Measurements from ENCODE around the gene PGM1. TPM values are rescaled to one million over a fixed set of nuclear protein-coding genes. Genes with fewer than 3 reads are reported as not detected.

PGM1 gene
- total and polyA plus RNA-seq, 2 donors (not counting 3 experiments of a cell fraction or from before 2014, with no cell fraction given): 9.3 to 21.0 TPM

GRCh38 chr1:63679589-63679988 is 86.4 kb downstream of the PGM1 start:
- Histone ChIP-seq H4K20me1 (replicated peaks; ENCODE audit: control insufficient read depth, extremely low read depth, insufficient read depth, low read length) (no peaks in the 10 kb centered on the region), H3K36me3 (ENCODE audit: control insufficient read depth in 2 of 2, extremely low read depth in 1 of 2, insufficient read depth in 2 of 2, low read length in 2 of 2) (no peaks in the 10 kb centered on the region), H3K27me3 (ENCODE audit: control insufficient read depth in 2 of 2, insufficient read depth in 2 of 2, low read length in 2 of 2) (peaks cover 0 to 6% of the 10 kb centered on the region in 2 experiments), H3K9me3 (replicated peaks; ENCODE audit: control insufficient read depth, insufficient read depth, low read length) (no peaks in the 10 kb centered on the region), H3K9me1 (replicated peaks; ENCODE audit: control insufficient read depth, extremely low read depth, insufficient read depth, low read length) (no peaks in the 10 kb centered on the region), H3K79me2 (ENCODE audit: control insufficient read depth, insufficient read depth, low read length) (no peaks in the 10 kb centered on the region), H3K4me1 (ENCODE audit: control insufficient read depth, extremely low read depth, insufficient read depth, low read length) (no peaks in the 10 kb centered on the region), H3K4me2 (ENCODE audit: insufficient read depth, low read length) (no peak overlapping the region), H3K27ac (ENCODE audit: insufficient read depth, low read depth, low read length) (no peak overlapping the region), H2AFZ (ENCODE audit: low read depth, low read length) (no peak overlapping the region), H3K4me3 (replicated peaks in 1 of 3; ENCODE audit: insufficient read depth in 1 of 3, low read depth in 1 of 3, low read length in 3 of 3) (no peak overlapping the region), H3K9ac (replicated peaks; ENCODE audit: extremely low read depth, insufficient read depth, low read length) (no peak overlapping the region)
- DNase-seq (ENCODE audit: low read depth, low spot score): no peak
- POLR2A ChIA-PET: no interaction called here
- intact Hi-C loops (cut with micrococcal nuclease): no loop called here
- no TSS peak for BruUV-seq (replicated peaks)
- CTCF ChIA-PET: interaction anchor here (1.1 to 1.2 kb wide), 2 partner anchors 13 to 564 kb away, joined by 3 read pairs; no protein-coding TSS in a partner anchor
- dilution Hi-C loops (cut with MboI; ENCODE audit: extremely low pct_ligation_motif_present, low sequenced_read_pairs): loop anchor here (25.0 kb wide), 1 partner anchor 458 kb away; no protein-coding TSS in a partner anchor
- FAIRE-seq: no peak
- no peak for TF ChIP-seq EZH2 (IDR thresholded peaks at IDR 0.05; ENCODE audit: borderline replicate concordance, low read depth, low read length, severe bottlenecking)
- no peak for TF ChIP-seq FOS (IDR thresholded peaks at IDR 0.05; ENCODE audit: borderline replicate concordance, insufficient read depth, low read length)
- TF ChIP-seq, protein P1, sequence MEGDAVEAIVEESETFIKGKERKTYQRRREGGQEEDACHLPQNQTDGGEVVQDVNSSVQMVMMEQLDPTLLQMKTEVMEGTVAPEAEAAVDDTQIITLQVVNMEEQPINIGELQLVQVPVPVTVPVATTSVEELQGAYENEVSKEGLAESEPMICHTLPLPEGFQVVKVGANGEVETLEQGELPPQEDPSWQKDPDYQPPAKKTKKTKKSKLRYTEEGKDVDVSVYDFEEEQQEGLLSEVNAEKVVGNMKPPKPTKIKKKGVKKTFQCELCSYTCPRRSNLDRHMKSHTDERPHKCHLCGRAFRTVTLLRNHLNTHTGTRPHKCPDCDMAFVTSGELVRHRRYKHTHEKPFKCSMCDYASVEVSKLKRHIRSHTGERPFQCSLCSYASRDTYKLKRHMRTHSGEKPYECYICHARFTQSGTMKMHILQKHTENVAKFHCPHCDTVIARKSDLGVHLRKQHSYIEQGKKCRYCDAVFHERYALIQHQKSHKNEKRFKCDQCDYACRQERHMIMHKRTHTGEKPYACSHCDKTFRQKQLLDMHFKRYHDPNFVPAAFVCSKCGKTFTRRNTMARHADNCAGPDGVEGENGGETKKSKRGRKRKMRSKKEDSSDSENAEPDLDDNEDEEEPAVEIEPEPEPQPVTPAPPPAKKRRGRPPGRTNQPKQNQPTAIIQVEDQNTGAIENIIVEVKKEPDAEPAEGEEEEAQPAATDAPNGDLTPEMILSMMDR (IDR thresholded peaks at IDR 0.05; ENCODE audit: extremely low read depth in 1 of 2, insufficient read depth in 1 of 2, low read depth in 1 of 2, low read length in 2 of 2): no peak
- no peak for TF ChIP-seq POLR2A (IDR thresholded peaks at IDR 0.05; ENCODE audit: low read depth, low read length)
- TF ChIP-seq JUN (IDR thresholded peaks at IDR 0.05; ENCODE audit: borderline replicate concordance, insufficient read depth, insufficient read length, low read depth): no peak
- no peak for TF ChIP-seq POLR2AphosphoS5 (IDR thresholded peaks at IDR 0.05; ENCODE audit: insufficient read depth, low read depth, low read length)
- TF ChIP-seq MYC (IDR thresholded peaks at IDR 0.05; ENCODE audit: low read depth, low read length): no peak
- TF ChIP-seq, protein P2, sequence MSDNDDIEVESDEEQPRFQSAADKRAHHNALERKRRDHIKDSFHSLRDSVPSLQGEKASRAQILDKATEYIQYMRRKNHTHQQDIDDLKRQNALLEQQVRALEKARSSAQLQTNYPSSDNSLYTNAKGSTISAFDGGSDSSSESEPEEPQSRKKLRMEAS (IDR thresholded peaks at IDR 0.05; ENCODE audit: insufficient read depth, insufficient read length): no peak
- TF ChIP-seq GATA2 (IDR thresholded peaks at IDR 0.05; ENCODE audit: insufficient read depth, insufficient read length, low read depth, low read length): no peak

All from endothelial cell of umbilical vein (primary cell).